HepG2 (cell line): Measurements from ENCODE around the gene SEMA3B. TPM values are rescaled to one million over a fixed set of nuclear protein-coding genes. Genes with fewer than 3 reads are reported as not detected.
A peak's percentile ranks its signal among the peaks of the same experiment; 100 is the strongest.

Source experiments
- AKAP8 ChIP-seq: sonication (generic); formaldehyde crosslinking; IDR thresholded peaks from 2 replicates; pipeline ENCODE4 v1.5.1; 2020; ENCODE audit warnings: mild to moderate bottlenecking, missing genetic modification reagents
- BORCS8-MEF2B ChIP-seq: sonication (generic); formaldehyde crosslinking; IDR thresholded peaks from 2 replicates; pipeline ENCODE4 v1.8.0; 2022; ENCODE audit warnings: mild to moderate bottlenecking, missing genetic modification reagents
- HDAC6 ChIP-seq: fragments of 200-600 bp; sonication (generic); IDR thresholded peaks from 2 replicates; pipeline ENCODE4 v1.7.0; 2017; ENCODE audit warnings: mild to moderate bottlenecking, antibody characterized with exemption, low read length, low read depth
- HIC2 ChIP-seq: sonication (generic); formaldehyde crosslinking; IDR thresholded peaks from 2 replicates; pipeline ENCODE4 v1.9.0; 2022; ENCODE audit warnings: low read depth, missing genetic modification reagents
- NCOR1 ChIP-seq: fragments of 200-600 bp; sonication (generic); IDR thresholded peaks from 2 replicates; pipeline ENCODE4 v1.7.0; 2017; ENCODE audit warnings: antibody characterized with exemption, low read length, borderline replicate concordance
- NRL ChIP-seq: sonication (generic); formaldehyde crosslinking; IDR thresholded peaks from 2 replicates; pipeline ENCODE4 v1.5.0; 2020; ENCODE audit warnings: missing genetic modification reagents, mild to moderate bottlenecking, moderate library complexity, borderline replicate concordance
- PAF1 ChIP-seq: IDR thresholded peaks from 2 replicates; pipeline ENCODE4 v1.6.1; 2016; ENCODE audit warnings: missing genetic modification reagents, missing compliant biosample characterization
- SP140L ChIP-seq: sonication (generic); formaldehyde crosslinking; IDR thresholded peaks from 2 replicates; pipeline ENCODE4 v1.4.0; 2020; ENCODE audit warnings: missing genetic modification reagents, borderline replicate concordance
- TAF1 ChIP-seq: sonication (generic); formaldehyde crosslinking; IDR thresholded peaks from 2 replicates; pipeline ENCODE4 v1.4.0; 2020; ENCODE audit warnings: missing genetic modification reagents
- TERF1 ChIP-seq: sonication (generic); formaldehyde crosslinking; IDR thresholded peaks from 2 replicates; pipeline ENCODE4 v1.8.0; 2022; ENCODE audit warnings: mild to moderate bottlenecking, missing genetic modification reagents, moderate library complexity
- ZBTB2 ChIP-seq: sonication (generic); formaldehyde crosslinking; IDR thresholded peaks from 2 replicates; pipeline ENCODE4 v1.8.0; 2022; ENCODE audit warnings: low read depth, missing genetic modification reagents
- ZNF276 ChIP-seq: sonication (generic); formaldehyde crosslinking; IDR thresholded peaks from 2 replicates; pipeline ENCODE4 v1.4.0; 2020; ENCODE audit warnings: mild to moderate bottlenecking, low read depth, missing genetic modification reagents
- ZNF552 ChIP-seq: sonication (generic); formaldehyde crosslinking; IDR thresholded peaks from 2 replicates; pipeline ENCODE4 v1.9.0; 2022; ENCODE audit warnings: missing genetic modification reagents, mild to moderate bottlenecking, borderline replicate concordance
- ZNF646 ChIP-seq: sonication (generic); formaldehyde crosslinking; IDR thresholded peaks from 2 replicates; pipeline ENCODE4 v1.9.0; 2021; ENCODE audit warnings: mild to moderate bottlenecking, missing genetic modification reagents
- ZNF766 ChIP-seq: sonication (generic); formaldehyde crosslinking; IDR thresholded peaks from 2 replicates; pipeline ENCODE4 v1.5.0; 2020; ENCODE audit warnings: missing genetic modification reagents, borderline replicate concordance
- polyA plus RNA-seq, 8 experiments: library from polyadenylated mRNA; depleted of rRNA in 3 of 8; stranded (reverse) in 7 of 8; unstranded in 1 of 8; fragments of >200 nt; fragmentation: Illumina TruSeq in 4 of 8; extraction: Trizol in 4 of 8; gene quantifications; 2 replicates each; pipeline versions ENCODE4 v1.2.1 to v1.2.3, GENCODE V29; 2011 to 2016; ENCODE audit warnings: low read depth in 4 of 8, missing spikeins in 1 of 8, mixed read lengths in 1 of 8; ENCODE audit not compliant: insufficient read depth in 1 of 8
- total RNA-seq, 5 experiments: library from RNA; depleted of rRNA; stranded (reverse); fragments of >200 nt; fragmentation: Illumina TruSeq; extraction: Trizol; gene quantifications; 2 replicates each; pipeline ENCODE4 v1.2.3, GENCODE V29; 2016; ENCODE audit warnings: low read depth in 1 of 5

Gene SEMA3B
- total and polyA plus RNA-seq, 2 of the 13 experiments (the other 11 are each of a cell fraction or from before 2014, with no cell fraction given) = 93.2 to 158 TPM

- TF ChIP-seq ZNF646 (CRISPR knock-in tag) (no peak), HIC2 (CRISPR knock-in tag) (peak; percentile 40; the same call in 1 of the 2 replicates), PAF1 (CRISPR knock-in tag) (no peak), ZNF552 (CRISPR knock-in tag) (no peak), TERF1 (CRISPR knock-in tag) (no peak), BORCS8-MEF2B (CRISPR knock-in tag) (0 out of 2 replicates have a peak, but pooled peaks have one; percentile 51), TAF1 (CRISPR knock-in tag) (peak; percentile 91), ZBTB2 (CRISPR knock-in tag) (no peak), HDAC6 (no peak), NRL (CRISPR knock-in tag) (no peak), ZNF766 (no peak), SP140L (CRISPR knock-in tag) (no peak), AKAP8 (CRISPR knock-in tag) (no peak), ZNF276 (0 out of 2 replicates have a peak, but pooled peaks have one; percentile 38), NCOR1 (no peak)
Measured at GRCh38 chr3:50235716-50236483, 33.0 kb upstream of the SEMA3B start, which contains the start of gene GNAI2 (continued).
